Measurements from ENCODE around the gene GCAT. TPM values are rescaled to one million over a fixed set of nuclear protein-coding genes. Genes with fewer than 3 reads are reported as not detected.

The GCAT gene
- total and polyA plus RNA-seq, 2 of the 13 experiments (the other 11 are each of a cell fraction or from before 2014, with no cell fraction given) = 28.0 to 50.3 TPM

DNA sequence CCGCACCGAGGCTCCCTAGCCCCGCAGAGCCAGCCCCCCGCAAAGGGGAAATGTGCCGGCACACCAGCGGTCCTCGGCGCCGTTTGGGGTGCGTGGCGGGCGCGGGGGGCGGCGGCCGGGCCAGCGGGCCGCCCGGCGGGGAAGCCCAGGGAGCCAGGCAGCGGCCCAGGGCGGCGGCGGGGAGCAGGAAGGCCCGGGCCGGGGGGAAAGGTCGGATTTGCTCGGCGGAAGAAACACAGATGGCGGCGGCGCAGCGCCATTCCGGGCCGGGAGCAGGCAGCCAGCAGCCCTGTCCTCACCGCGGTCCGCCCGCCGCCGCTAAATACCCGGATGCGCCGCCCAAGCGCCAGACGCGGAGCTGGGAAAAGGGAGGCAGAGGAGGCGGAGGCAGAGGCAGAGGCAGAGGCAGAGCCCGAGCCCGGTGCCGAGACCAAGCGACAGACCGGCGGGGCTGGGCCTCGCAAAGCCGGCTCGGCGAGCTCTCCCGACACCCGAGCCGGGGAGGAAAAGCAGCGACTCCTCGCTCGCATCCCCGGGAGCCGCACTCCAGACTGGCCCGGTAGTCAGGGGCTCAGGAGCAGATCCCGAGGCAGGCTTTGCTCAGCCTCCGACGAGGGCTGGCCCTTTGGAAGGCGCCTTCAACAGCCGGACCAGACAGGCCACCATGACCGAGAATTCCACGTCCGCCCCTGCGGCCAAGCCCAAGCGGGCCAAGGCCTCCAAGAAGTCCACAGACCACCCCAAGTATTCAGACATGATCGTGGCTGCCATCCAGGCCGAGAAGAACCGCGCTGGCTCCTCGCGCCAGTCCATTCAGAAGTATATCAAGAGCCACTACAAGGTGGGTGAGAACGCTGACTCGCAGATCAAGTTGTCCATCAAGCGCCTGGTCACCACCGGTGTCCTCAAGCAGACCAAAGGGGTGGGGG lies 2.6 kb upstream of the GCAT start (continued):
- TF ChIP-seq, protein P1, sequence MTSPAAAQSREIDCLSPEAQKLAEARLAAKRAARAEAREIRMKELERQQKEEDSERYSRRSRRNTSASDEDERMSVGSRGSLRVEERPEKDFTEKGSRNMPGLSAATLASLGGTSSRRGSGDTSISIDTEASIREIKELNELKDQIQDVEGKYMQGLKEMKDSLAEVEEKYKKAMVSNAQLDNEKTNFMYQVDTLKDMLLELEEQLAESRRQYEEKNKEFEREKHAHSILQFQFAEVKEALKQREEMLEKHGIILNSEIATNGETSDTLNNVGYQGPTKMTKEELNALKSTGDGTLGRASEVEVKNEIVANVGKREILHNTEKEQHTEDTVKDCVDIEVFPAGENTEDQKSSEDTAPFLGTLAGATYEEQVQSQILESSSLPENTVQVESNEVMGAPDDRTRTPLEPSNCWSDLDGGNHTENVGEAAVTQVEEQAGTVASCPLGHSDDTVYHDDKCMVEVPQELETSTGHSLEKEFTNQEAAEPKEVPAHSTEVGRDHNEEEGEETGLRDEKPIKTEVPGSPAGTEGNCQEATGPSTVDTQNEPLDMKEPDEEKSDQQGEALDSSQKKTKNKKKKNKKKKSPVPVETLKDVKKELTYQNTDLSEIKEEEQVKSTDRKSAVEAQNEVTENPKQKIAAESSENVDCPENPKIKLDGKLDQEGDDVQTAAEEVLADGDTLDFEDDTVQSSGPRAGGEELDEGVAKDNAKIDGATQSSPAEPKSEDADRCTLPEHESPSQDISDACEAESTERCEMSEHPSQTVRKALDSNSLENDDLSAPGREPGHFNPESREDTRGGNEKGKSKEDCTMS (CRISPR knock-in tag; conservative IDR thresholded peaks at IDR 0.05) = no peak
- peak; percentile 93 for TF ChIP-seq ZNF430 (CRISPR knock-in tag; IDR thresholded peaks at IDR 0.05)
- TF ChIP-seq SAP130 (CRISPR knock-in tag; IDR thresholded peaks at IDR 0.05; ENCODE audit: low read depth) = peak; percentile 90
- TF ChIP-seq HOXA5 (CRISPR knock-in tag; IDR thresholded peaks at IDR 0.05) = peak; percentile 84
- TF ChIP-seq, protein P2, sequence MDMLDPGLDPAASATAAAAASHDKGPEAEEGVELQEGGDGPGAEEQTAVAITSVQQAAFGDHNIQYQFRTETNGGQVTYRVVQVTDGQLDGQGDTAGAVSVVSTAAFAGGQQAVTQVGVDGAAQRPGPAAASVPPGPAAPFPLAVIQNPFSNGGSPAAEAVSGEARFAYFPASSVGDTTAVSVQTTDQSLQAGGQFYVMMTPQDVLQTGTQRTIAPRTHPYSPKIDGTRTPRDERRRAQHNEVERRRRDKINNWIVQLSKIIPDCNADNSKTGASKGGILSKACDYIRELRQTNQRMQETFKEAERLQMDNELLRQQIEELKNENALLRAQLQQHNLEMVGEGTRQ (IDR thresholded peaks at IDR 0.05; ENCODE audit: low read depth, low read length) = no peak
- TF ChIP-seq, protein P2 (CRISPR knock-in tag; IDR thresholded peaks at IDR 0.05; ENCODE audit: borderline replicate concordance) = 0 out of 2 replicates have a peak, but pooled peaks have one; percentile 12
- TF ChIP-seq, protein P3, sequence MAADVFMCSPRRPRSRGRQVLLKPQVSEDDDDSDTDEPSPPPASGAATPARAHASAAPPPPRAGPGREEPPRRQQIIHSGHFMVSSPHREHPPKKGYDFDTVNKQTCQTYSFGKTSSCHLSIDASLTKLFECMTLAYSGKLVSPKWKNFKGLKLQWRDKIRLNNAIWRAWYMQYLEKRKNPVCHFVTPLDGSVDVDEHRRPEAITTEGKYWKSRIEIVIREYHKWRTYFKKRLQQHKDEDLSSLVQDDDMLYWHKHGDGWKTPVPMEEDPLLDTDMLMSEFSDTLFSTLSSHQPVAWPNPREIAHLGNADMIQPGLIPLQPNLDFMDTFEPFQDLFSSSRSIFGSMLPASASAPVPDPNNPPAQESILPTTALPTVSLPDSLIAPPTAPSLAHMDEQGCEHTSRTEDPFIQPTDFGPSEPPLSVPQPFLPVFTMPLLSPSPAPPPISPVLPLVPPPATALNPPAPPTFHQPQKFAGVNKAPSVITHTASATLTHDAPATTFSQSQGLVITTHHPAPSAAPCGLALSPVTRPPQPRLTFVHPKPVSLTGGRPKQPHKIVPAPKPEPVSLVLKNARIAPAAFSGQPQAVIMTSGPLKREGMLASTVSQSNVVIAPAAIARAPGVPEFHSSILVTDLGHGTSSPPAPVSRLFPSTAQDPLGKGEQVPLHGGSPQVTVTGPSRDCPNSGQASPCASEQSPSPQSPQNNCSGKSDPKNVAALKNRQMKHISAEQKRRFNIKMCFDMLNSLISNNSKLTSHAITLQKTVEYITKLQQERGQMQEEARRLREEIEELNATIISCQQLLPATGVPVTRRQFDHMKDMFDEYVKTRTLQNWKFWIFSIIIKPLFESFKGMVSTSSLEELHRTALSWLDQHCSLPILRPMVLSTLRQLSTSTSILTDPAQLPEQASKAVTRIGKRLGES (CRISPR knock-in tag; IDR thresholded peaks at IDR 0.05; ENCODE audit: borderline replicate concordance) = 0 out of 2 replicates have a peak, but pooled peaks have one; percentile 36
- TF ChIP-seq, protein P4, sequence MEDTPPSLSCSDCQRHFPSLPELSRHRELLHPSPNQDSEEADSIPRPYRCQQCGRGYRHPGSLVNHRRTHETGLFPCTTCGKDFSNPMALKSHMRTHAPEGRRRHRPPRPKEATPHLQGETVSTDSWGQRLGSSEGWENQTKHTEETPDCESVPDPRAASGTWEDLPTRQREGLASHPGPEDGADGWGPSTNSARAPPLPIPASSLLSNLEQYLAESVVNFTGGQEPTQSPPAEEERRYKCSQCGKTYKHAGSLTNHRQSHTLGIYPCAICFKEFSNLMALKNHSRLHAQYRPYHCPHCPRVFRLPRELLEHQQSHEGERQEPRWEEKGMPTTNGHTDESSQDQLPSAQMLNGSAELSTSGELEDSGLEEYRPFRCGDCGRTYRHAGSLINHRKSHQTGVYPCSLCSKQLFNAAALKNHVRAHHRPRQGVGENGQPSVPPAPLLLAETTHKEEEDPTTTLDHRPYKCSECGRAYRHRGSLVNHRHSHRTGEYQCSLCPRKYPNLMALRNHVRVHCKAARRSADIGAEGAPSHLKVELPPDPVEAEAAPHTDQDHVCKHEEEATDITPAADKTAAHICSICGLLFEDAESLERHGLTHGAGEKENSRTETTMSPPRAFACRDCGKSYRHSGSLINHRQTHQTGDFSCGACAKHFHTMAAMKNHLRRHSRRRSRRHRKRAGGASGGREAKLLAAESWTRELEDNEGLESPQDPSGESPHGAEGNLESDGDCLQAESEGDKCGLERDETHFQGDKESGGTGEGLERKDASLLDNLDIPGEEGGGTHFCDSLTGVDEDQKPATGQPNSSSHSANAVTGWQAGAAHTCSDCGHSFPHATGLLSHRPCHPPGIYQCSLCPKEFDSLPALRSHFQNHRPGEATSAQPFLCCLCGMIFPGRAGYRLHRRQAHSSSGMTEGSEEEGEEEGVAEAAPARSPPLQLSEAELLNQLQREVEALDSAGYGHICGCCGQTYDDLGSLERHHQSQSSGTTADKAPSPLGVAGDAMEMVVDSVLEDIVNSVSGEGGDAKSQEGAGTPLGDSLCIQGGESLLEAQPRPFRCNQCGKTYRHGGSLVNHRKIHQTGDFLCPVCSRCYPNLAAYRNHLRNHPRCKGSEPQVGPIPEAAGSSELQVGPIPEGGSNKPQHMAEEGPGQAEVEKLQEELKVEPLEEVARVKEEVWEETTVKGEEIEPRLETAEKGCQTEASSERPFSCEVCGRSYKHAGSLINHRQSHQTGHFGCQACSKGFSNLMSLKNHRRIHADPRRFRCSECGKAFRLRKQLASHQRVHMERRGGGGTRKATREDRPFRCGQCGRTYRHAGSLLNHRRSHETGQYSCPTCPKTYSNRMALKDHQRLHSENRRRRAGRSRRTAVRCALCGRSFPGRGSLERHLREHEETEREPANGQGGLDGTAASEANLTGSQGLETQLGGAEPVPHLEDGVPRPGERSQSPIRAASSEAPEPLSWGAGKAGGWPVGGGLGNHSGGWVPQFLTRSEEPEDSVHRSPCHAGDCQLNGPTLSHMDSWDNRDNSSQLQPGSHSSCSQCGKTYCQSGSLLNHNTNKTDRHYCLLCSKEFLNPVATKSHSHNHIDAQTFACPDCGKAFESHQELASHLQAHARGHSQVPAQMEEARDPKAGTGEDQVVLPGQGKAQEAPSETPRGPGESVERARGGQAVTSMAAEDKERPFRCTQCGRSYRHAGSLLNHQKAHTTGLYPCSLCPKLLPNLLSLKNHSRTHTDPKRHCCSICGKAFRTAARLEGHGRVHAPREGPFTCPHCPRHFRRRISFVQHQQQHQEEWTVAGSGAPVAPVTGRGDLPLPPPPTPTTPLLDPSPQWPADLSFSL (CRISPR knock-in tag; IDR thresholded peaks at IDR 0.05) = peak; percentile 35; the same call in 1 of the 2 replicates
- TF ChIP-seq SRSF9 (IDR thresholded peaks at IDR 0.05; ENCODE audit: borderline replicate concordance, insufficient read depth, low read depth, low read length, poor library complexity, severe bottlenecking) = no peak
- peak; percentile 31; the same call in 1 of the 2 replicates for TF ChIP-seq ZBTB20 (CRISPR knock-in tag; IDR thresholded peaks at IDR 0.05; ENCODE audit: borderline replicate concordance, low read depth)
- TF ChIP-seq ELF1 (CRISPR knock-in tag; IDR thresholded peaks at IDR 0.05) = peak; percentile 30; the same call in 1 of the 2 replicates
- no peak for TF ChIP-seq ARNT (IDR thresholded peaks at IDR 0.05)
- peak; percentile 48 for TF ChIP-seq ZNF607 (CRISPR knock-in tag; IDR thresholded peaks at IDR 0.05; ENCODE audit: borderline replicate concordance)
